ENCODE data around the gene SLC66A1. TPM values are rescaled to one million over a fixed set of nuclear protein-coding genes. Genes with fewer than 3 reads are reported as not detected.
"Not testable (repeated sequence)": the region's sequence is repeated elsewhere in the genome, so short reads cannot be mapped to it uniquely, and the experiment has no call there.

Gene SLC66A1
- total RNA-seq, 2 experiments from 2014 or later = 2.3 to 3.7 TPM

- Mint-ChIP-seq H3K4me3 (no peak overlapping the region), H3K36me3 (ENCODE audit: low read depth) (peaks cover 49% of the 10 kb centered on the region), H3K27me3 (peaks cover 3% of the 10 kb centered on the region), H3K4me1 (ENCODE audit: low read depth) (no peaks in the 10 kb centered on the region), H3K27ac (no peak overlapping the region), H3K9me3 (peaks cover 12% of the 10 kb centered on the region)
- Histone ChIP-seq H3K4me3 (ENCODE audit: low read length) (no peak overlapping the region), H3K27ac (ENCODE audit: low read depth in 1 of 2, low read length in 2 of 2) (no peak overlapping the region), H3K36me3 (ENCODE audit: insufficient read depth, low read length) (no peaks in the 10 kb centered on the region), H3K4me1 (ENCODE audit: insufficient read depth, low read length) (no peaks in the 10 kb centered on the region), H3K27me3 (ENCODE audit: control insufficient read depth in 1 of 2, insufficient read depth in 2 of 2, low read length in 2 of 2) (no peaks in the 10 kb centered on the region), H3K9me3 (ENCODE audit: control insufficient read depth in 1 of 2, insufficient read depth in 1 of 2, low read length in 2 of 2) (peaks cover 14 to 26% of the 10 kb centered on the region in 2 experiments)
- intact Hi-C loops (cut with DNase I, micrococcal nuclease) = no loop called here
- TF ChIP-seq CTCF (IDR thresholded peaks at IDR 0.05) = no peak
- ATAC-seq (ENCODE audit: poor library complexity) (no peak), DNase-seq (no peak)
- ChIA-PET CTCF (no interaction called here), POLR2A (no interaction called here)
These were observed 17.5 kb upstream of the SLC66A1 start for GRCh38 chr1:19294638-19295037.

GRCh38 chr1:19300211-19300610 is 11.9 kb upstream of the SLC66A1 start:
- intact Hi-C loops (cut with DNase I, micrococcal nuclease) = no loop called here
- no peaks in the 10 kb centered on the region for H3K27me3 ChIP-seq (ENCODE audit: control insufficient read depth in 1 of 2, insufficient read depth in 2 of 2, low read length in 2 of 2)
- TF ChIP-seq CTCF (IDR thresholded peaks at IDR 0.05) = no peak
- Mint-ChIP-seq H3K36me3 (ENCODE audit: low read depth) (peaks cover 57% of the 10 kb centered on the region), H3K4me1 (ENCODE audit: low read depth) (no peaks in the 10 kb centered on the region), H3K27ac (no peak overlapping the region), H3K9me3 (peaks cover 3% of the 10 kb centered on the region), H3K27me3 (no peaks in the 10 kb centered on the region), H3K4me3 (no peak overlapping the region)
- H3K4me3 ChIP-seq (ENCODE audit: low read length) = no peak overlapping the region
- no peak overlapping the region for H3K27ac ChIP-seq (ENCODE audit: low read depth in 1 of 2, low read length in 2 of 2)
- CTCF ChIA-PET = no interaction called here
- DNase-seq (no peak), ATAC-seq (ENCODE audit: poor library complexity) (no peak)
- H3K4me1 ChIP-seq (ENCODE audit: insufficient read depth, low read length) = no peaks in the 10 kb centered on the region
- peaks cover 4% of the 10 kb centered on the region in 2 experiments for H3K9me3 ChIP-seq (ENCODE audit: control insufficient read depth in 1 of 2, insufficient read depth in 1 of 2, low read length in 2 of 2)
- H3K36me3 ChIP-seq (ENCODE audit: insufficient read depth, low read length) = peaks cover 19% of the 10 kb centered on the region
- POLR2A ChIA-PET = interaction anchor here (0.9 kb wide), 1 partner anchor 12 kb away, joined by 3 read pairs; the partner anchor contains the start of genes AKR7A2 and SLC66A1

- H3K4me3 ChIP-seq (ENCODE audit: low read length); DNase-seq; H3K4me1 Mint-ChIP-seq (ENCODE audit: low read depth); CTCF ChIA-PET; H3K27me3 ChIP-seq (ENCODE audit: control insufficient read depth in 1 of 2, insufficient read depth in 2 of 2, low read length in 2 of 2); POLR2A ChIA-PET; H3K27me3 Mint-ChIP-seq; H3K27ac Mint-ChIP-seq; ATAC-seq (ENCODE audit: poor library complexity); H3K9me3 ChIP-seq (ENCODE audit: control insufficient read depth in 1 of 2, insufficient read depth in 1 of 2, low read length in 2 of 2); intact Hi-C loops (cut with DNase I, micrococcal nuclease); H3K4me3 Mint-ChIP-seq; H3K9me3 Mint-ChIP-seq; H3K27ac ChIP-seq (ENCODE audit: low read depth in 1 of 2, low read length in 2 of 2); H3K4me1 ChIP-seq (ENCODE audit: insufficient read depth, low read length): not testable (repeated sequence)
- H3K36me3 ChIP-seq (ENCODE audit: insufficient read depth, low read length) = peaks cover 54% of the 10 kb centered on the region
- peaks cover 73% of the 10 kb centered on the region for H3K36me3 Mint-ChIP-seq (ENCODE audit: low read depth)
These were observed 8.0 kb upstream of the SLC66A1 start for GRCh38 chr1:19304081-19304480.

- H3K27ac Mint-ChIP-seq = no peak overlapping the region
- H3K9me3 ChIP-seq (ENCODE audit: control insufficient read depth in 1 of 2, insufficient read depth in 1 of 2, low read length in 2 of 2) = peaks cover 0 to 4% of the 10 kb centered on the region in 2 experiments
- no peak overlapping the region for H3K4me3 Mint-ChIP-seq
- intact Hi-C loops (cut with DNase I, micrococcal nuclease) = no loop called here
- ATAC-seq (ENCODE audit: poor library complexity) (no peak), DNase-seq (no peak)
- H3K4me1 Mint-ChIP-seq (ENCODE audit: low read depth) = peaks cover 18% of the 10 kb centered on the region
- no peak overlapping the region for H3K27ac ChIP-seq (ENCODE audit: low read depth in 1 of 2, low read length in 2 of 2)
- peaks cover 65% of the 10 kb centered on the region for H3K36me3 Mint-ChIP-seq (ENCODE audit: low read depth)
- H3K27me3 Mint-ChIP-seq = no peaks in the 10 kb centered on the region
- ChIA-PET POLR2A (no interaction called here), CTCF (no interaction called here)
- H3K9me3 Mint-ChIP-seq = no peaks in the 10 kb centered on the region
- no peaks in the 10 kb centered on the region for H3K27me3 ChIP-seq (ENCODE audit: control insufficient read depth in 1 of 2, insufficient read depth in 2 of 2, low read length in 2 of 2)
- H3K4me1 ChIP-seq (ENCODE audit: insufficient read depth, low read length) = peaks cover 10% of the 10 kb centered on the region
- H3K4me3 ChIP-seq (ENCODE audit: low read length) = no peak overlapping the region
- peaks cover 54% of the 10 kb centered on the region for H3K36me3 ChIP-seq (ENCODE audit: insufficient read depth, low read length)
- no peak for TF ChIP-seq CTCF (IDR thresholded peaks at IDR 0.05)
These were observed 6.2 kb upstream of the SLC66A1 start for GRCh38 chr1:19305880-19306279.
